HG03378 (cell line): ENCODE data around the gene PPP6R2.

Source experiments
- ATAC-seq: cut with Tn5 transposase; IDR thresholded peaks from one replicate; pipeline ENCODE4 v1.9.1; 2021; ENCODE audit warnings: mild to moderate bottlenecking, moderate library complexity; ENCODE audit not compliant: unreplicated experiment

The PPP6R2 gene

GRCh38 chr22:50464451-50464850 is 121.3 kb downstream of the PPP6R2 start:
- ATAC-seq, result no peak

DNA sequence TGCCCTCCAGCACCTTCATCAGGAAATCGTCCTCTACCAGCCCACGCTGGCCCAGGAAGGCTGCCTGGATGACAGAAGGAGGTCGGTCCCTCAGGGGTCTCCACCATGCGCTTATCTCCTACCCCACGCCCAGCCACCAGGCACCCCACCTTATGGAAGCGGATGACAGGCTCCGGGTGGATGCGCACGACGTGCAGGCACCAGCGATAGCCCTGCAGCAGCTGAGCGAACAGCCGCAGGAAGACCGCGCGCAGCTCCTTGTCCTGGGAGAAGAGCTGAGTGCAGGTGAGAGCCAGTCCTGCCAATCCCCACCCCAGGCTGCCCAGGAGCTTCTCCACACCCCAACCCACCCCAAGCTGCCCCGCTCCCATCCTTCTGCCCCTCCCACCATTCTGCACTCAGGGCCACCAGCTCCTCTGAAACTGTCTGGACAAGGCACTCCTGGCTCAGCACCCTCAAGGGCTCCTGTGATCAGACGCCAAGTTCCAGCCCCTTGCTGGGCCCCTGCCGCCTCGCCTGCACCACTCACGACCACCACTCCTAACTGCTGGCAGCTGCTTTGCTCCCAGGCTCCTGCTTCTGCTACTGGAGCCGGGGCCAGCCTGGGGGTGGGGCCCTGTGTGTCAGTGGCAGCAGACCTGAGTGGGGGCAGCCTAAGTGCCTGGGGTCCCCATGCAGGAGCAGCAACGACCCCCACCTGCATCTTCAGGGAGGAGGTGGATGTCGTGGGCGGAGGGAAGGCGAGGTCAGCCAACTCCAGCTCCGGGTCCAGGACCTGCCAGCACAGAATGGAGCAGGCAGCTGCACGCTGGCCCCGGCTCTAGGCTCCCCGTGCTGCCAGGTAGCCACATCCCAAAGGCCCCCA is 122.2 kb downstream of the PPP6R2 start:
- ATAC-seq, result no peak

DNA sequence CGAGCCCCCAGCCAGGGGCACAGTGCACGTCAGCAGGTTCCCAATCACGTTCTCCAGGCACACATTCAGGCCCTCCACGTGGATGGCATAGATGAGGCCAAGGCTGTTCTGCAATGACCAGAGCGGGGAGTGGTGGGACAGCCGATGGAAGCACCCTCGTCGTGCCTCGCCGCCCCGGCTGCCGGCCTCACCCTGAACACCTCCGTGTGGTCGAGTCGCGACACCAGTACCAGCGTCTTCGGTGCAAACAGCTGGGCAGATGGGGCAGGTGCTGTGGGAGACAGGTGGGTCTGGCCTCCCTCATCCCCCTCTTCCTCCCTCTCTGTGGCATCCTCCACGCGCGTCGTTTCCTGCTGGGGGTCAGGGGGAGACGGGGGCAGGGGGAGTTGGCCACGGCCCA is 124.2 kb downstream of the PPP6R2 start:
- ATAC-seq, result no peak

GRCh38 chr22:50467773-50468440 is 124.8 kb downstream of the PPP6R2 start:
- no peak for ATAC-seq

DNA sequence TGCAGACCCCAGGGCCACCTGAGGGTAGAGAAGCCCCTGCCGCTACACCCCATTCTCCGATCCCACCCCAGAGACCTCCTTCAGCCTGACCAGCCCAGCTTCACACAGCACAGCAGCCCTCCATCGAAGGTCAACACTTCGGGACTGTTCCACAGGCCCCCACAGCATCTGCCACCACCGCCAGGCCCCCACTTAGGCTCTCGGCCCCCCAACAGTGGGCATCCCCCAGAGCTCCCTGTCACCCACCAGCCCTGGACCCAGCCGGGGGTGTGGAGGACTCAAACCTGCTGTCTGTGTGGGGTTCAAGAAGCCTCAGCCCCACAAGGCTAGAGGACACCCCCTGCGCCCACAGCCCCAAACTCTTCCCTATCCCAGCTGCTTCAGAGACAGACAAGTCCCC is 125.5 kb downstream of the PPP6R2 start:
- ATAC-seq, result no peak

DNA sequence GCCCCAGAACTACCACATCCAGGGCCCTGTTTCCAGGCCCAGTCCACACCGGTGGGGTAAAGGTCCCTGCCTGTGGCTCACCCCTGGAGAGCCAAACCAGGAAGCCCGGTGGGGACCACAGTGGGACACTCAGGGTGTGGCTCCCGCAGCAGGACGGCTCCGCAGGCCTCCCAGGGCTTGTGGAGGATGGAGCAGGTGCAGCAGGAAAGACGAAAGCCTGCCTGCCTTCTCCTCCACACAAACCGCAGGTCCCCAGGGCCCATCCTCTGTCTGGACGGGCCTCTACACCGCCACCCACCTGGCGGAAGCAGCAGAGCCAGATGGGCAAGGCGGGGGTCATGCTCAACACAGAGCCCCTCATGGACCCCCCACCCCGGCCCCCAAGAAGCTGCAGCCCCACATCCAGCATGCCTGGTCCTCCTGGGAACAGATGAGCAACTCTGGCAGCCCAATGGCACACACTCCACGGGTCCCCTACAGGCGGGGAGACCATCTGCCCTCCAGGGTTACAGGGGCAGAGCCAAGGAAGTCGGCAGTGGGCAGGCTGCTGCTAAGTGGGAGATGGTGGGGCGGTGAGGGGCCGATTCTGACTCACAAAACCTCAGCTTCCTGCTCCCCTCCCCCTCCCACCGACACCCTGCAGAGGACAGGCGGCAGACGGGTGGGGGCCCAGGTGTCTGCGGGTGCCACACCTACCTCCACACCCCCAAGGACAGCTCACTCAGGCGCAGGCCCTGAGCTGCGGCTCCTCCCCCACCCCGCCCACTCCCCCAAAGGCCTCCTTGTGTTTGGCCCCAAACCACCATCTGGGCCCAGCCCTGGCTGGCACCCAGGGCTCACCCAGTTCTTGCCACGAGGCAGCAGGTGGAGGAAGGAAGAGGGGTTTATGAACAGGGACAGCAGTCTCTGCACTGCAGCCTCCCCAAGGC is 126.5 kb downstream of the PPP6R2 start:
- ATAC-seq, result peak; percentile 36

GRCh38 chr22:50470491-50470890 is 127.4 kb downstream of the PPP6R2 start:
- ATAC-seq, result peak; percentile 2

GRCh38 chr22:50471197-50471847 is 128.2 kb downstream of the PPP6R2 start:
- ATAC-seq, result no peak

DNA sequence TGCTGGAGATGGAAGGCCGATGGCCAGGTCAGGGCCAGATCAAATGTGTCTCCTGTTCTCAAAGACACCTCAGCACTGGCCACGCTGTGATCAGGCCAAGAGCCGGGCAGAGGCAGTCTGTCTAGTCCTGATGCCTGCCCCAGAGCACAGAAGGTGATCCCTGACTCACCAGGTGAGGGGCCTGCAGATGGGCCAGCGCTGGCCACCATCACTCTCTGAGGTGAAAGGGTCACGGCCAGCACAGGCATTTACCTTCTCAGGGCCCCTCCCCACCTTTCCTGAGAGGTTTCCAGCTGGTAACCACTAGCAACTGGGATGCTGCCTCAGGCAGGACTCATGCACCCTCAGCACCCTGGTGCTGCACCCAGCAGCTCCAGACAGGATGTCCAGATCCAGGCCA is 128.8 kb downstream of the PPP6R2 start:
- no peak for ATAC-seq

DNA sequence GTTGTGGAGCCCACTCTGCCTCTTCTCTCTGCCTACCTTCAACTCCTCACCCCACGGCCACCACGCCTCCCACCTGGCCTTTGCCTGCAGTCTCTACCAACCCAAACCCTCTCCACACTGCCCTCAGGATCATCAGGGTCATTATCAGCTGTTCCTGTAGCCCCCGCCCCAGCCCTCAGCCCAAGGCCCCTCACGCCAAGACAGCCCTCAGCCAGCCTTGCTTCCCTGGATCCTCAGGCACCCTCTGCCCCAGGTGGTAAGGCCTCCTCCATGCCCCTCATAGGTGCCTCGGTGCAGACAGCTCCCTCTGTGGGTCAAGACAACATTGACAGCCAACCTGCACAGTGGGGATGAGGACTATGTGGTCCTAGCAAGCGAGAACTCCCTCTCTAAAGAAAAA is 130.0 kb downstream of the PPP6R2 start:
- ATAC-seq, result no peak

GRCh38 chr22:50473855-50474671 is 130.9 kb downstream of the PPP6R2 start:
- no peak for ATAC-seq

GRCh38 chr22:50474710-50475651 is 131.9 kb downstream of the PPP6R2 start, which contains the start of gene SBF1:
Gene SBF1 (minus strand): TSS chr22:50475035. CDS start chr22:50474840, 195 bp downstream.
- ATAC-seq, result no peak

GRCh38 chr22:50475652-50476002 is 132.5 kb downstream of the PPP6R2 start:
- ATAC-seq, result no peak

- no peak for ATAC-seq
Observed at GRCh38 chr22:50476868-50477267, 133.7 kb downstream of the PPP6R2 start.

- ATAC-seq, result no peak
Observed at GRCh38 chr22:50477923-50478322, 134.8 kb downstream of the PPP6R2 start.

GRCh38 chr22:50479721-50480120 is 136.6 kb downstream of the PPP6R2 start:
- no peak for ATAC-seq

GRCh38 chr22:50481045-50481439 is 137.9 kb downstream of the PPP6R2 start:
- ATAC-seq, result no peak

GRCh38 chr22:50481440-50482106 is 138.4 kb downstream of the PPP6R2 start, which contains the start of gene ADM2:
Gene ADM2 (plus strand): TSS chr22:50481543. CDS start chr22:50481848, 305 bp downstream.
- no peak for ATAC-seq
